GM18870 (cell line): Measurements from ENCODE around the gene APBB2.

Experiments used
- ATAC-seq: cut with Tn5 transposase; IDR thresholded peaks from one replicate; pipeline ENCODE4 v1.9.1; 2021; ENCODE audit warnings: moderate library complexity; ENCODE audit not compliant: unreplicated experiment

Gene APBB2

GRCh38 chr4:41196633-41197332 lies 17.6 kb downstream of the APBB2 start:
- ATAC-seq, result no peak

DNA sequence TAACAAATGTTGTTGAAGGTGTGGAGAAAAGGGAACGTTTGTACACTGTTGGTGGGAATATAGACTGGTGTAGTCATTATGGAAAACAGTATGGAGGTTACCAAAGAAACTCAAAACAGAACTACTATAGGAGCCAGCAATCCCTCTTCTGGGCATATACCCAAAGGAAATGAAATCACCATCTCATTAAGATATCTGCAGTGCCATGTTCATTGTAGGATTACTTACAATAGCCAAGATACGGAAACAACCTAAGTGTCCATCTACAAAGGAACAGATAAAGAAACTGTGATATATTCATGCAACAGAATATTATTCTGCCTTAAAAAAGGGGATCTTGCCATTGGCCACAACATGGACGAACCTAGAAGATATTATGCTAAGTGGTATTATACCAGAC lies 22.2 kb downstream of the APBB2 start:
- ATAC-seq, result no peak

DNA sequence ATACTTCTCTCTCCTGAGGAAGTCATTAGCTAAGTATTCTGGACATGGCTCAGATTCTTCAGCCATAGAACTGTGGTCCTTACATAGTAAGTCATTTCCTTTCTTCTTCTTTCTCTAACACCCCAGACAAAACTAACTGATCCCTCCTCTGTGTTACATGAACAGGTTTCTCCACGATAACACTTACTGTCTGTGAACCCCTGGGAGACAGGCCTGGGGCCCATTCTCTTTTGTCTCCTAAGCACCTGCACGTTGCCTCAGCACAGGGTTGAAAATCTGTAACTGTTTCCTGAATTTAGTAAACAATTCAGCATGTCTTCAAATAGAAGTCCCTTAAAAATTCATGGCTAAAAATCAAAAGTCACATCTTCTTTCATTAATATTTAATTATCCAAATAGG lies 24.7 kb downstream of the APBB2 start:
- peak; percentile 19 for ATAC-seq

DNA sequence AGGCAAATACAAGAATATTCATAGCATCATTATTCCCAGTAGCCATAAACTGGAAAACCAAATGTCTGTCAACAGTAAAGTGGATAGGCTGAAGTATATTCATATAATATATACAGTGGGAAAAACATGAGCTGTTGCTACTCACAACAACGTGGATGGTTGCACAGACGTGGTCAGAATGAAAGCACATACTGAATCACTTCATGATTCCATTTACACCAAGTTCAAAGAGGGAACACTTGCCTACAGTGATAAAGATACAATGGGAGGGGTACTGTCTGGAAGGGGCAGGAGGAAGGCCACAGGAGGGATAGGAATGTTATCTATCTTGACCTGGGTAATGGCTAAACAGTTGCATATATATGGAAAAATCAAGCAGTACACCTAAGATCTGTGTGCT lies 25.3 kb downstream of the APBB2 start:
- ATAC-seq, result peak; percentile 64

DNA sequence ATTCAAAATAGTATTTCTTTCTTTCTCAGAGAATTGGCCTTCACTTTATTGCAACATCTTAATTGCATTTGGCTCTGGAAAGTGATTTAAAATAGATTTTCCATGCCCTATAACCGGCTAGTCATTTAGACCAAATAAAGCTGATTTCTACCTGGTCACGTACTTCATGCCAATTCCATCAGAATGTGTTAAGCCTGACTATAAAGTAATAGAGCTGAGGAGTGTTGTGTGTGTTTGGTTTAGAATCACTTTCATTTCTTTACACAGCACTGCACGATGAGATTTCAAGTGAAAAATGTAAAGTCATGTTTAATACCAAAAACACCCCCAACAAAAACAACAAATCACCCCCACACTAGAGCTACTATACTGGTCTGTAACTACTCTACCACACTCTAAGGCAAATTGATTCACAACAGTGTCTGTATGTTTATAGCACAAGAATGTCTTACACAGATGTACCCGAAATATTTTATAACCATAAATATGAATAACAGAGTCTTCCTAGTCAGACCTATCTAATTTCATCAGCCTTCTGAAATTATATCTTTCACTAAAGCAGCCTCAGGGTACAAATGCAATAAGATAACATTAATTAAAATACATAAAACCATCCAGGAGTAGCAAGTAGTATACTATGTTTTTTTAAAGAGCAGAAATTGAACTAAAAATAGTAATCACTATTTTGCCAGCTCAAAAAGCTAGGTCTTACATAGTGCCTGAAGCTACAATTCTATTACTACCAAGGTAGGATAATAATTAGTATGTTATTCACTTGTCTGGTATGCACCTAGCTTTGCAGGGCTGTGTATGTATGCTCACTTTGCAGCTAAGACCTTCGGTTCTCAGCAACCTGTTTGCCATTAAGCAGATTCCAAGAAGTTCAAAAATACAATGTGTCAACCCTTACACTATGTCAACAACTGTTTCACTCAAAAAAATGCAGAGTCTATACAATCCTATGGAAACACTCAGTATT lies 28.4 kb downstream of the APBB2 start:
- ATAC-seq, result no peak

DNA sequence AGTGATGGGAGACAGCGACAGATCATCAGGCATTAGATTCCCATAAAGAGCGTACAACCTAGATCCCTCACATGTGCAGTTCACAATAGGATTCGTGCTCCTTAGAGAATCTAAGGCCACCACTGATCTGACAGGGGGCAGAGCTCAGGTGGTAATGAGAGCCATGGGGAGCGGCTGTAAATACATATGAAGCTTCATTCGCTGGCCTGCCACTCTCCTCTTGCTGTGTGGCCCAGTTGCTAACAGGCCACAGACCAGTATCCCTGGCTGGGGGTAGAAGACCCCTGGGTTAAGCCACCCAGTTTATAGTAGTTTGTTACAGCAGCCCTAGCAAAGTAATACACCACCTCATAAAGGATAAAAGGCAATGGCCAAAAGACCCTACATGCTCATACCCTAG lies 30.3 kb downstream of the APBB2 start:
- no peak for ATAC-seq

- no peak for ATAC-seq
These were observed 31.3 kb downstream of the APBB2 start for GRCh38 chr4:41183021-41183553.

DNA sequence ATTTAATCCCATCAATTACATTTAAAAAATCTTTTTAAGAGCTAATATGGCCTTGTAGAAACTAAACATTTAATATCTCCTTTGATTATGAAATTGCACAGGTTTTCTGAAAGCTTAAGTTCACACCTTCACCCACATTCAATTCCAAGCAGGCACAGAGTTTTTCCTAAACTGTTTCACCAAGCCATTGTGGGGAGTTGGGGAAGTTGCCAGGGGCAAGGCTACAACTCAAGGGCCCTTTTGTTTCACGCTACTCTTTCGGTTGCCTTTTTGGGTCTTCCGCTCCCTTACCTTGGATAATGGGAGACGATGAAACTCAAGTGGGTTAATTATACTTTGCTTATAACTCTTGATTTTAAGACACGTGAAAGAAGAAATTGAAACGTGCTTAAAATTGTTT lies 33.3 kb downstream of the APBB2 start:
- no peak for ATAC-seq

DNA sequence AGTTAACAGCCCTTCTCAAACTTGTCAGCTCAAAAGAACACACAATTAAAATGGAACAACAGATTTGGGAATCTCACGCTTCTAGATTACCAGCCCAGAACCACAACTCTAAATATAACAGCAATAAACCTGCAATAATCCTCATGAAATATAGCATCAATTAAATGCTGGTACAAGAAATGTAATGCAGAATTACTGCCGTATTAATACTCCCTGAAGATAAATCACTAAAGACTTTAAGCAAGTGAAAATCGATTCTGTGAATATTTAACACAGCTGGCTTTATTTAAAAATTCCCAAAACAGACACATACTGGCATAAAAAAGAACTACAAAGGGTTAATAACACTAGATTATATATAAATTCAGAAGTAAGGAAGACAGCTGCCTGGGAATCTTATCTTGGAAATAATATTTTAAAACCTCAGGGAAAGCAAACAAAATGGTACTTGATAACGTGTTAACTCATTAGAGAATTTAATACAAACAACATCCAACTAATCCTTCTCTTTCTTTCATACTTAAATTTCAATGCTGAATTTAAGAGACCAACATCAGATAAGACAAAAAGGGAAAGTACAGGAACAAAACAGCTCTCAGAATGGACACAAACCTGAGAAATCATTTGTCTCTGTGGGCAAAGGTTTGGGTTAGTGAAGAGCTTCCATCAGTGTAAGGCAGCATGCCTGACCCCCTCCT lies 34.7 kb downstream of the APBB2 start:
- no peak for ATAC-seq

GRCh38 chr4:41178372-41179370 lies 35.7 kb downstream of the APBB2 start:
- no peak for ATAC-seq

DNA sequence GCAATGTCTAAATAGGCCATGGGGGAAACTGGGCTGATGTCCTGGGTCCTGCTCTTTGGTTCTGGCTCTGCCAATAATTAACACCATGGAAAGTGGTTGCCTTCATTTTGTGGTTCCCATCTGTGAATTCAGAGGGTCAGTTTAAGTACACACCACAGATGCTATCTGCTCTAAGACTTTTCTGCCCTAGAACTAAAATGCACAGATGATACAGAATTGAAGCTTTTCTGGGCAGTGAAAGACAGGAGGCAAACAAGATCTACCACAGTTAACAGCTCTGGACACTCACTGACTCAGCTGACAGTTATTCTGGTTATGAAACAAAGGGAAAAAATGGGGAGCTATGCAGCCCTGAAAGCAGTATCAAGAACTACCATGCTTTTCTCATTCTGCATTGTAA lies 37.3 kb downstream of the APBB2 start:
- ATAC-seq, result no peak

GRCh38 chr4:41176340-41176739 lies 38.0 kb downstream of the APBB2 start:
- no peak for ATAC-seq

DNA sequence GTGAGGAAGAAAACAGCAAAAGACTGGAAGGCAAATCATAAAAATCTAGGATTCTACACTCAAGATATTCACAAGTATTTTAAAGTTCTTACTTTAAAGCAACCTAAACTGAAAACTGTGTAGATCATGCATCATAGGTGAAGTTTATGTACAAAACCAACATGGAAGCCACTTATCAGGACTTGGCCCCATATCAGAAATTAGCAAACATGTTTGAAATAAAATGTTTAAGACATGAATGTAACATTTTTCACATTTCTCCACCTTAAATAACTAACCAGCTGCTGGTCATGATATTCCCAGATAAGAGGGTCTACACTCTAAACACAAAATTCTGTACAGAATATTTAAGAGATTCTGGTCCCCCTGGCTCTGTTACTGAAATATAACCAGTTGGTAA lies 38.5 kb downstream of the APBB2 start:
- ATAC-seq, result no peak

DNA sequence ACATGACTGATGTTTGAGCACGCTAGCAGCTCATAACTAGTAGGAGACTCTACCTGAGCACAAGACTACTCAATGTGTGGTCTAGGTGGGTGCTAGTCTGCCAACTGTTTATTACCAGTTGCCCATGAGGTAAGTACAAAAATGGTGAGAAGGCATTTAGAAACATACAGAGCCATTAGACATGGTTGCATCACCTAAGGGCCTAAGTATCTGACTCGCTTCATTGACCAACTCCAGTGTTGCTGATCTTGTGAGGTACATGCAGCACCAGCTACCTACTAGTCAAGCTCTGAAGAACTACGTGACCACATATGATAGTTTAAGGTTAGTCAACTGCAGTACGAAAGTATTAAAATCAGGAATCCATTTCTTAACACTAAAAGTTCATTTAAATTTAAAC lies 39.9 kb downstream of the APBB2 start:
- no peak for ATAC-seq

- no peak for ATAC-seq
These were observed 41.6 kb downstream of the APBB2 start for GRCh38 chr4:41172786-41173185.

- no peak for ATAC-seq
These were observed 45.0 kb downstream of the APBB2 start for GRCh38 chr4:41169256-41169800.

- ATAC-seq, result no peak
These were observed 47.2 kb downstream of the APBB2 start for GRCh38 chr4:41167191-41167590.

GRCh38 chr4:41164405-41164804 lies 49.9 kb downstream of the APBB2 start:
- ATAC-seq, result no peak

DNA sequence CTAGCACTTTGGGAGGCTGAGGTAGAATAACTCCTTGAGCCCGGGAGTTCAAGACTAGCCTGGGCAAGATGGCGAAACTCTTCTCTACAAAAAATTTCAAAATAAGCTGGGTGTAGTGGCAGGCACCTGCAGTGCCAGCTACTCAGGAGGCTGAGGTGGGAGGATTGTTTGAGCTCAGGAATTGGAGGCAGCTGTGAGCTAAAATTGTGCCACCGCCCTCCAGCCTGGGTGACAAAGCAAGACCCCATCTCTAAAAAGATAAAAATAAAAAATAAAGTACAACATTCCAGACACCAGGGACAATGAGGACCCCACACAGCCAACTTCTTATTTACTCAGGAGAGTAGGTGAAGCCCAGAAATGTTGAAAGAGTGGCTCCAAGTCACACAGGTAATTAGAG lies 53.0 kb downstream of the APBB2 start:
- no peak for ATAC-seq

GRCh38 chr4:41160856-41161255 lies 53.5 kb downstream of the APBB2 start:
- ATAC-seq, result no peak
